Ishikawa (cell line): Measurements from ENCODE around the gene MLLT1.

Source experiments
- EP300 ChIP-seq: IDR thresholded peaks from 2 replicates; pipeline ENCODE4 v1.6.1; 2012; ENCODE audit warnings: borderline replicate concordance
- TAF1 ChIP-seq: IDR thresholded peaks from 2 replicates; pipeline ENCODE4 v1.6.1; 2012; ENCODE audit warnings: low read depth, mild to moderate bottlenecking
- TCF12 ChIP-seq: IDR thresholded peaks from 2 replicates; pipeline ENCODE4 v1.6.1; 2012; ENCODE audit warnings: low read depth
- TF ChIP-seq, protein P1 (sequence below): IDR thresholded peaks from 2 replicates; pipeline ENCODE4 v1.6.1; 2012

DNA sequence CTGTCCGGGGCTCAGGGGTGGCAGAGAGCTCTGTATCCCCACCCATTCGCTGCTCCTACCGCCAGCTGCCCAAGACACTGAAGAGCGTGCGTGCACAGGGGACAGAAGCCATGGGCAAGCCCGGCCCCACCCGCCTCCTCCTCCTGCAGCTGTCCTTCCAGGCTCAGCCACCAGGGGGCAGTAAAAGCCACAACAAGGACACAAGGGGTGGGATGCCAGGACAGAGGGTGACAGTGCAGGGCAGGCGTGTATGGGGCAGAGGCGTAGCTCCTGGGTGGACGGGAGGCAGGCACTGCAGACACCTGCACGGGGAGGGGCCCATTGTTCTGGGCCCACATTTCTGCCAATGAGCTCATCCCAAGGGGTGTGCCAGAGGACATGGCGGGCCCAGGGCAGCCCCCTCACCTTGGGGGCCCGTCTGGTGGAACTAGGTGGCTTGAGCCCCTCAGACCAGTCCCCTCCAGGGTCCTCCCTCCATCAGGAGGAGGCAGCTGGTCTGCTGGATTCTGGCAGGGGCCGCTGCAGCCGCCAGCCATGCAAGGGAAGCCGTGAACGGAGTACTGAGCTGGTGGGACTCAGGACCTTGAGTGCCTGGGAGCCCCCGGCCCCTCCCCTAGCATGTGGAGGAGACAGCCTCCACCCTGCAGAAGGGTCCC is 61.2 kb downstream of the MLLT1 start:
- TF ChIP-seq TCF12: no peak
- no peak for TF ChIP-seq EP300
- TF ChIP-seq, protein P1, sequence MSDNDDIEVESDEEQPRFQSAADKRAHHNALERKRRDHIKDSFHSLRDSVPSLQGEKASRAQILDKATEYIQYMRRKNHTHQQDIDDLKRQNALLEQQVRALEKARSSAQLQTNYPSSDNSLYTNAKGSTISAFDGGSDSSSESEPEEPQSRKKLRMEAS: no peak; the same call in 1 of the 2 replicates
- no peak for TF ChIP-seq TAF1
